Bronchial epithelial cell (primary cell): Measurements from ENCODE around the gene RASGRP1. TPM values are rescaled to one million over a fixed set of nuclear protein-coding genes. Genes with fewer than 3 reads are reported as not detected.

Experiments
- DNase-seq: peaks from one replicate; pipeline ENCODE4 v3.0.0-alpha.2; 2010; ENCODE audit warnings: low read depth
- FAIRE-seq: peaks from 2 replicates; lab custom pipeline; 2011; peaks lifted over from hg19 to GRCh38; lab: Jason Lieb, UNC
- H3K27me3 ChIP-seq: 2 replicates; pipeline ENCODE4 v1.5.1; 2011; ENCODE audit warnings: low read length; ENCODE audit not compliant: control insufficient read depth, insufficient read depth
- H3K36me3 ChIP-seq: 2 replicates; pipeline ENCODE4 v1.5.1; 2011; ENCODE audit warnings: low read length; ENCODE audit not compliant: control insufficient read depth, insufficient read depth
- H3K4me3 ChIP-seq: 2 replicates; pipeline ENCODE4 v1.5.1; 2011; ENCODE audit warnings: mild to moderate bottlenecking, low read depth, low read length, control low read depth
- total RNA-seq: library from RNA; depleted of rRNA; stranded (reverse); fragments of >200 nt; gene quantifications from 2 replicates; pipeline ENCODE4 v1.2.1, GENCODE V29; 2014
- TF ChIP-seq, protein P1 (sequence below): IDR thresholded peaks from 2 replicates; pipeline ENCODE4 v1.5.1; 2011; ENCODE audit warnings: mild to moderate bottlenecking, moderate library complexity, low read length, control low read depth, inconsistent platforms; ENCODE audit not compliant: insufficient read depth, severe bottlenecking

The RASGRP1 gene
- total RNA-seq, 1 donor from 2014 or later: under 0.01 TPM

DNA sequence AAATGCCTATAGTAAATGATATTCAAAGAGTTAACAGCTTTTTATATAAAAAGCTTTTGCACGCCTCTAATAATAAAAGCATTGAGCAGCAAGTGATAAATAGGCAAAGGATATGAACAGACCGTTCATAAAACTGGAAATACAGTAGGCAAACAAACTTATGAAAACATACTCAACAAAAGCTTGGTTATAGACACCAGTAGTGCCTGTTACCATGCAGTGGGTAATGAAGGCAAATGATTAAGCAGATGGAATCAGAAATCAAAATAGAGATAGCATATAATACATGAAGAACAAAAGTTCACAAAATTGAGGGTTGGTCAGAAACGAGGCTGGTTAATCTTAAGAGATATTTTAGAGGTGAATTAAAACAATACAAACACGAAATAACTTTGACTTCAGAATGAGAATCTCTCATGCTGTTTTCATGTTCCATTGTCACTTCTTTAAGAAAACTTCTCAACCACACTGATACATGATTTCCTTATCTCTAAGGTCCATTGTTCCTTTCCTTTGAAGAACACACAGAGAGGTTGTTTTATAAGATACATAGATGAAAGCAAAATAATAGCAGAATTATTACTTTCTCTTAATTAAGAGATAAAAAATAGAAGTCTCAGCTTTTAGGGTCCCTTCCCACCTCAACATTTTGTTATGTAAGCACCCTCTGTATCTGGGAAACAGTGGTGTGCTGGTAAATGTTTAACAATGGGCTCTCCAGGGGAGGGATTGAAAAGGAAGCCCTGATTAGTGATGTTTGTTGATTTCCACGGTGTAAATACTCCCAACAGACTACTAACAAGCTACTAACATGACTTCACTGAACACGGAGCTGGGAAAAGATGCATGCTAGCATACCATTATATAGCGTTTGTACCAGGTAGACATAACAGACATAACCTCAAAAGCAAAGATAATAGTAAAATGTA lies 12.6 kb downstream of the RASGRP1 start:
- no peak for DNase-seq
- FAIRE-seq: no peak
- TF ChIP-seq, protein P1, sequence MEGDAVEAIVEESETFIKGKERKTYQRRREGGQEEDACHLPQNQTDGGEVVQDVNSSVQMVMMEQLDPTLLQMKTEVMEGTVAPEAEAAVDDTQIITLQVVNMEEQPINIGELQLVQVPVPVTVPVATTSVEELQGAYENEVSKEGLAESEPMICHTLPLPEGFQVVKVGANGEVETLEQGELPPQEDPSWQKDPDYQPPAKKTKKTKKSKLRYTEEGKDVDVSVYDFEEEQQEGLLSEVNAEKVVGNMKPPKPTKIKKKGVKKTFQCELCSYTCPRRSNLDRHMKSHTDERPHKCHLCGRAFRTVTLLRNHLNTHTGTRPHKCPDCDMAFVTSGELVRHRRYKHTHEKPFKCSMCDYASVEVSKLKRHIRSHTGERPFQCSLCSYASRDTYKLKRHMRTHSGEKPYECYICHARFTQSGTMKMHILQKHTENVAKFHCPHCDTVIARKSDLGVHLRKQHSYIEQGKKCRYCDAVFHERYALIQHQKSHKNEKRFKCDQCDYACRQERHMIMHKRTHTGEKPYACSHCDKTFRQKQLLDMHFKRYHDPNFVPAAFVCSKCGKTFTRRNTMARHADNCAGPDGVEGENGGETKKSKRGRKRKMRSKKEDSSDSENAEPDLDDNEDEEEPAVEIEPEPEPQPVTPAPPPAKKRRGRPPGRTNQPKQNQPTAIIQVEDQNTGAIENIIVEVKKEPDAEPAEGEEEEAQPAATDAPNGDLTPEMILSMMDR: no peak
- no peak overlapping the region for H3K4me3 ChIP-seq
- H3K27me3 ChIP-seq: peaks cover 1% of the 10 kb centered on the region
- H3K36me3 ChIP-seq: no peaks in the 10 kb centered on the region

DNA sequence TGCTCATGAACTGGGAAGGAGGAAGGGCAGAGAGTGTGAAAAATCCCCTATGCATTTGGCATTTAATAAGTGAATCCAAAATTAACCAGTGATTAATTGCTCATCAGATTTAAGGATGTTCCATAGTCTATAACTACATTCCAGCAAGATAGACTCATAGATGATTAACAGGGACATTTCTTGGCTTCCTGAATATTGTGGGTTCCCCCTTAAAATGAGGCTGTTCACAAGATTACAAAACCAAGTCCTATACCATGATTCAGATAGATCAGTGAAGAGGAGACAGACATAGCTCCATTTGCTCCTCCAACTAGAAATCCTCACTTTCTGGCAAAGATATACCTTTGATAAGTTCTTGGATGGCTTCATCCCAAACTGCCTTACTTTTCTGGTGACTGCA lies 15.4 kb downstream of the RASGRP1 start:
- Histone ChIP-seq H3K36me3 (no peaks in the 10 kb centered on the region), H3K27me3 (no peaks in the 10 kb centered on the region), H3K4me3 (no peak overlapping the region)
- FAIRE-seq (no peak), DNase-seq (peak; percentile 58)
- TF ChIP-seq, protein P1: no peak

- DNase-seq (no peak), FAIRE-seq (no peak)
- Histone ChIP-seq H3K36me3 (no peaks in the 10 kb centered on the region), H3K4me3 (no peak overlapping the region), H3K27me3 (no peaks in the 10 kb centered on the region)
- TF ChIP-seq, protein P1: no peak
Observed at GRCh38 chr15:38547255-38547997, 17.2 kb downstream of the RASGRP1 start.

DNA sequence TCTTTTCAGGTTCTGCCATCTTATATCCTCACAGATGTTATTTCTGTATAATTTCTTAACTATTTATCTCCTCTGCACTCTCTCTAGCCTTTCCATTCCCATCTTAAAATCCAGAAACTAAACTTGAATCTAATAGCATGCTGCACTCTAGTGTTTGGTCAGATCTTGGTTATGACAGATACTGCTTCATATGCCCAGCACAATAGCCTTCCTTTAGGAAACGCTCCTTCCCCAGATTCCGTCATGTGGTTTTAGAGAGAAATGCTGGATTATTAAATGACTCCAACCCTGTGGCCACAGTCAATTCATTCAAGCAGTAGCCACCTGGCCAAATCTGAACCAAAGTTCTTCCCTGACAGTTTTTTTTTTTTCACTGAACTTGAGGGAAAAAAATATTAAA lies 19.4 kb downstream of the RASGRP1 start:
- H3K36me3 ChIP-seq: no peaks in the 10 kb centered on the region
- no peak for DNase-seq
- H3K27me3 ChIP-seq: no peaks in the 10 kb centered on the region
- TF ChIP-seq, protein P1: no peak
- no peak overlapping the region for H3K4me3 ChIP-seq
- no peak for FAIRE-seq

DNA sequence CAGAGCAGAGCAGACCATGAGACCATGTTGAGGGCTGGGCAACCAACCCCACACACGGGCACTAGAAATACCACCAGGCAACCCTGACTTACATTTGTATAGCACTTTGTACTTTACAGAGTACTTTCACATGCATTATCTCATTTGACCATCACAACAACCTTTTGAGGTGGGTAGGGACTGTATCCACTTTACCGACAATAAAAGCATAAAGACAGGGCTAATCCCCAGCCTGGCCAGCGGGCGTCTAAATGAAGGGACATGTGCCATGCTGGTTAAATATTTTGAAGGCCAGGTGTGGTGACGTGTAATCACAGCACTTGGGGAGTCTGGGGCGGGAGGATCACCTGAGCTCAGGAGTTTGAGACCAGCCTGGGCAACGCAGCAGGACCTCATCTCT lies 23.6 kb downstream of the RASGRP1 start:
- FAIRE-seq (no peak), DNase-seq (no peak)
- H3K36me3 ChIP-seq: no peaks in the 10 kb centered on the region
- TF ChIP-seq, protein P1: no peak
- no peaks in the 10 kb centered on the region for H3K27me3 ChIP-seq
- no peak overlapping the region for H3K4me3 ChIP-seq
